HepG2 (cell line): ENCODE data around the gene USP15. TPM values are rescaled to one million over a fixed set of nuclear protein-coding genes. Genes with fewer than 3 reads are reported as not detected.

Experiments used
- ATF3 ChIP-seq: sonication (generic); formaldehyde crosslinking; IDR thresholded peaks from 2 replicates; pipeline ENCODE4 v1.4.0; 2020; ENCODE audit warnings: missing genetic modification reagents
- BCL3 ChIP-seq: sonication (generic); formaldehyde crosslinking; IDR thresholded peaks from 2 replicates; pipeline ENCODE4 v1.5.1; 2020; ENCODE audit warnings: mild to moderate bottlenecking, missing genetic modification reagents, moderate library complexity
- IRF2 ChIP-seq: IDR thresholded peaks from 2 replicates; pipeline ENCODE4 v1.6.1; 2018; ENCODE audit warnings: missing genetic modification reagents, missing compliant biosample characterization
- KAT7 ChIP-seq: IDR thresholded peaks from 2 replicates; pipeline ENCODE4 v1.6.1; 2018; ENCODE audit warnings: borderline replicate concordance, missing compliant biosample characterization
- LRRFIP1 ChIP-seq: sonication (generic); formaldehyde crosslinking; conservative IDR thresholded peaks from 2 replicates; pipeline ENCODE4 v1.4.0; 2020; ENCODE audit warnings: missing genetic modification reagents
- MAFG ChIP-seq: sonication (generic); formaldehyde crosslinking; IDR thresholded peaks from 2 replicates; pipeline ENCODE4 v1.5.1; 2020; ENCODE audit warnings: mild to moderate bottlenecking, missing genetic modification reagents
- PRPF4 ChIP-seq: fragments of 200-400 bp; formaldehyde crosslinking; IDR thresholded peaks from 2 replicates; pipeline ENCODE4 v1.6.1; 2016; ENCODE audit warnings: low read length, low read depth; ENCODE audit not compliant: poor library complexity, severe bottlenecking
- TCF7L2 ChIP-seq: IDR thresholded peaks from 2 replicates; pipeline ENCODE4 v1.6.1; 2011; ENCODE audit warnings: mild to moderate bottlenecking, low read depth, low read length, moderate library complexity
- ZNF282 ChIP-seq: fragments of 450-650 bp; IDR thresholded peaks from 2 replicates; pipeline ENCODE4 v1.6.1; 2018; ENCODE audit not compliant: partially characterized antibody
- ZNF318 ChIP-seq: sonication (generic); formaldehyde crosslinking; IDR thresholded peaks from 2 replicates; pipeline ENCODE4 v1.4.0; 2020; ENCODE audit warnings: mild to moderate bottlenecking, missing genetic modification reagents
- ZNF496 ChIP-seq: sonication (generic); formaldehyde crosslinking; IDR thresholded peaks from 2 replicates; pipeline ENCODE4 v1.8.1; 2023; ENCODE audit warnings: mild to moderate bottlenecking, moderate library complexity, missing genetic modification reagents; ENCODE audit not compliant: insufficient replicate concordance
- polyA plus RNA-seq, 8 experiments: library from polyadenylated mRNA; depleted of rRNA in 3 of 8; stranded (reverse) in 7 of 8; unstranded in 1 of 8; fragments of >200 nt; fragmentation: Illumina TruSeq in 4 of 8; extraction: Trizol in 4 of 8; gene quantifications; 2 replicates each; pipeline versions ENCODE4 v1.2.1 to v1.2.3, GENCODE V29; 2011 to 2016; ENCODE audit warnings: low read depth in 4 of 8, missing spikeins in 1 of 8, mixed read lengths in 1 of 8; ENCODE audit not compliant: insufficient read depth in 1 of 8
- total RNA-seq, 5 experiments: library from RNA; depleted of rRNA; stranded (reverse); fragments of >200 nt; fragmentation: Illumina TruSeq; extraction: Trizol; gene quantifications; 2 replicates each; pipeline ENCODE4 v1.2.3, GENCODE V29; 2016; ENCODE audit warnings: low read depth in 1 of 5

USP15 gene
- total and polyA plus RNA-seq, 2 of the 13 experiments (the other 11 are each of a cell fraction or from before 2014, with no cell fraction given) = 17.3 to 51.7 TPM

- TF ChIP-seq ZNF318 (no peak), MAFG (CRISPR knock-in tag) (no peak), TCF7L2 (no peak), LRRFIP1 (CRISPR knock-in tag) (no peak), IRF2 (CRISPR knock-in tag) (no peak), PRPF4 (no peak), ZNF282 (no peak), BCL3 (CRISPR knock-in tag) (no peak), ATF3 (CRISPR knock-in tag) (no peak), KAT7 (no peak), ZNF496 (CRISPR knock-in tag) (no peak)
These were observed 8.8 kb downstream of the USP15 start (continued) for GRCh38 chr12:62268956-62269355.
